NCI-H446 treated with DMSO at 0.1 percent for 48 hours (cell line): ENCODE results near the gene PEX11B.
"Not testable (repeated sequence)": the region's sequence is repeated elsewhere in the genome, so short reads cannot be mapped to it uniquely, and the experiment has no call there.

ENCODE experiments used
- DNase-seq: peaks from one replicate; lab custom pipeline; 2025; lab: John Stamatoyannopoulos, UW

Gene PEX11B

GRCh38 chr1:145952903-145953302, 34.4 kb upstream of the PEX11B start:
- DNase-seq, result no peak

GRCh38 chr1:145951526-145951925, 33.0 kb upstream of the PEX11B start:
- no peak for DNase-seq

GRCh38 chr1:145949219-145949618, 30.7 kb upstream of the PEX11B start:
- no peak for DNase-seq

- DNase-seq, result no peak
These were observed 29.0 kb upstream of the PEX11B start for GRCh38 chr1:145947551-145947950.

GRCh38 chr1:145946477-145946986, 28.0 kb upstream of the PEX11B start:
- no peak for DNase-seq

GRCh38 chr1:145944532-145944931, 26.0 kb upstream of the PEX11B start:
- no peak for DNase-seq

GRCh38 chr1:145942871-145943270, 24.4 kb upstream of the PEX11B start:
- DNase-seq, result no peak

GRCh38 chr1:145942405-145942804, 23.9 kb upstream of the PEX11B start:
- DNase-seq, result no peak

GRCh38 chr1:145937436-145937835, 18.9 kb upstream of the PEX11B start:
- DNase-seq, result no peak

- DNase-seq, result no peak
These were observed 17.7 kb upstream of the PEX11B start for GRCh38 chr1:145936247-145936646.

- DNase-seq, result no peak
These were observed 17.2 kb upstream of the PEX11B start for GRCh38 chr1:145935708-145936107.

GRCh38 chr1:145932522-145933009, 14.0 kb upstream of the PEX11B start:
- DNase-seq, result not testable (repeated sequence)

GRCh38 chr1:145927916-145928643, 9.6 kb upstream of the PEX11B start:
- no peak for DNase-seq

- DNase-seq, result peak; percentile 99
These were observed 8.8 kb upstream of the PEX11B start, which contains the start of gene RBM8A for GRCh38 chr1:145927063-145927886. Gene RBM8A, minus strand, starts transcription at chr1:145927484. Its CDS starts 58 bp downstream, at chr1:145927426.

GRCh38 chr1:145926686-145927062, 8.2 kb upstream of the PEX11B start:
- no peak for DNase-seq

- no peak for DNase-seq
These were observed 3.7 kb upstream of the PEX11B start for GRCh38 chr1:145922266-145922665.

- DNase-seq, result not testable (repeated sequence)
These were observed 1.8 kb upstream of the PEX11B start for GRCh38 chr1:145920297-145920696.

- DNase-seq, result no peak
These were observed 749 bp upstream of the PEX11B start for GRCh38 chr1:145918992-145919939.

- no peak for DNase-seq
These were observed 922 bp downstream of the PEX11B start for GRCh38 chr1:145917595-145917994.

- no peak for DNase-seq
These were observed 1.8 kb downstream of the PEX11B start for GRCh38 chr1:145916745-145917144.

GRCh38 chr1:145912128-145912641, 6.3 kb downstream of the PEX11B start:
- no peak for DNase-seq
